Measurements from ENCODE around the gene SEMA6D.

The SEMA6D gene

GRCh38 chr15:47792231-47792630 is 74.9 kb downstream of the SEMA6D start:
- no peak for DNase-seq

GRCh38 chr15:47794252-47794914 is 77.1 kb downstream of the SEMA6D start:
- DNase-seq: no peak

GRCh38 chr15:47795864-47796263 is 78.6 kb downstream of the SEMA6D start:
- no peak for DNase-seq

GRCh38 chr15:47796339-47796738 is 79.0 kb downstream of the SEMA6D start:
- DNase-seq: no peak

- DNase-seq: no peak
Observed at GRCh38 chr15:47796830-47797229, 79.5 kb downstream of the SEMA6D start.

DNA sequence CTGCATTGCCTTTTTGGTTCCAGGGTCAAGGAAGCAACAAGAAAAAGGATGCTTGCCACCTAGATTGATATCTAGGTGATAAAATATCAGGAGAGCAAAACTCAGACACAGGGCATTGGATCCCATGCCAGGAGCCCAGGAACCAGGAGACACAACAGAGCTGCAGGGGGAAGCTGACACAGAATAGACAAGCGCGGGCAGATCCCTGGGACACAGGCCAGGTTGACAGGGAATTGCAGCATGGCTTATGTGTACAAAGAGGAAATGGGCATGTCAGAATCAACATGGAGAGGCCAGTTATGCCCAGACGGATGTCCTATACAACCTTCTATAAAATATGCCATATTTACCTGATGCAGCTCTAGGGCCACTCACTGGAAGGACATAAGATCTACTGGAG is 84.2 kb downstream of the SEMA6D start:
- no peak for DNase-seq

GRCh38 chr15:47802216-47802615 is 84.9 kb downstream of the SEMA6D start:
- no peak for DNase-seq

DNA sequence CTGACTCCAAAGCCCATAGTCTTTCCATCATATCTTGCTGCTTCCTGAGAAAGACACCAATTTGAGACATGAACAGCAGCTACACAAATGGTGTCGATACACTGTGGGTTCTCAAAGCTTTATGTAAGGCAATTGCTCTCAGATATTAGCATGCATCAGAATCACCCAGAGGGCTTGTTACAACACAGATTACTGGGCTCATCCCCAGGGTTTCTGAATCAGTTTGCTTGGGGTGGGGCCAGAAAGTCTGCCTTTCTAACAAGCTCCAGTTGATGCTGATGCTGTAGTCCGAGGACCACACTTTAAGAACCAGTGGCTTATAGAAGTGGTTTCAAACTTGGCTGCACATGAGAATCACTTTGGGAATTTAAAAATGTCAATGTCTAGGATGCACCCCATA is 86.5 kb downstream of the SEMA6D start:
- no peak for DNase-seq

GRCh38 chr15:47804733-47805132 is 87.4 kb downstream of the SEMA6D start:
- DNase-seq: no peak

DNA sequence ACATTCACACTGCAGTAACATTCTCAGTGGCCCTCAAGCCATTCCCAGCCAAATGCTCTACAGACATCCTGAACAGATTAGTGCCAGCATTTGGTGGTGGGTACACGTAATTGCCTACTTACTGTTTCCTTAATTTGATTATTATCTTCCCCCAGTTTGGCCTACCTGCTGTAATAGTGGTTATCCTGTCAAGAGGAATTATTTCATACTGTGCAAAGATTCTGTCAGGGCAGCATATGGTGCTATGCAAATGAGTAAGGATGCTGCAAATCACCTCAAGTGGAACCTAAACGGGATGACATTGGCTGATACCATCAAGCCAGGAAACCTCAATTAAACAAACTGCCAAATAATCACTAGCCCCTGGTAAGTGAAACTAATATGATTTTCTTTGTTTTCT is 88.7 kb downstream of the SEMA6D start:
- no peak for DNase-seq

DNA sequence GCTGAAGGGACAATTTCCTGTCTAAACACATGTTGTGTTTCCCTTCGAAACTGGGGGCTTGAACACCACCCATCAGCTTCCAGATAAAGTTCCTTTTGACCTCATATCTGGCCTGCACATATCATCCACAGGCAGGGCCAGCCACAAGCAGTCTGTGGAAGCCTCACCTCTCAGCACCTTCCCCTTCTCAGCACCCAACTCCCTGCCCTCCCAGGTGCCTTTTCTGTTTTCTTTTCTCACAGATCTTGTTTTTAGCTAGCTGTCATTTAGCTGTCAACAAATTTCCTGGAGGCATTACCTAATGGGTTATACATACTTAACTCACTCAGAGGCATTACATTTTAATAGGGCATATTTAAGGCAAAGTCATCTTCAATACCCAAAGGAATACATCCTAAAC is 93.9 kb downstream of the SEMA6D start:
- DNase-seq: no peak

DNA sequence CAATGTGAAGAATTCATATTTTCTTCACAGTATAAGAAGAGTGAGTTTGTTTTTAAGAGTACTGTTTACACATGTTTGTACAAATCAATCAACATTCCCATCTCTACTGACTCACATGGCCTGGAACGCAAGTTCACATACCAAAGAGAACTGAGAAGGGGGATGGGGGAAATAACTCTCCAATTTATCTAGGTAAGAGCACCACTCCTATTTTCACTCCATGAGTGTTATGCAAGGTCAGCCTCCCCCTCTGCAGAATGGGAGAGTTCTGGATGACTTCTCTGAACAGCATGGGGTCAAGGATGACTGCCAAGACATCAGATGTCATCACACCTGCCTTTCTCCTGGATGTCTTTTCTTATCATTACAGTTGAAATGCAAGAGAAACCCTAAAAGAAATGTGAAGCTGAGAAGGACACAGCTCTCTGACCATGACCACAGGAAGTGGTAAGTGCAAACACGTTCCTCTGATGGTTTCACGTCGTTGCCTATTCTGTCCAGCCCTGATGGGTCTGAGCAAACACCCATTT is 95.2 kb downstream of the SEMA6D start:
- DNase-seq: no peak

- no peak for DNase-seq
Observed at GRCh38 chr15:47813748-47814384, 96.6 kb downstream of the SEMA6D start.

GRCh38 chr15:47814620-47815019 is 97.3 kb downstream of the SEMA6D start:
- DNase-seq: no peak

DNA sequence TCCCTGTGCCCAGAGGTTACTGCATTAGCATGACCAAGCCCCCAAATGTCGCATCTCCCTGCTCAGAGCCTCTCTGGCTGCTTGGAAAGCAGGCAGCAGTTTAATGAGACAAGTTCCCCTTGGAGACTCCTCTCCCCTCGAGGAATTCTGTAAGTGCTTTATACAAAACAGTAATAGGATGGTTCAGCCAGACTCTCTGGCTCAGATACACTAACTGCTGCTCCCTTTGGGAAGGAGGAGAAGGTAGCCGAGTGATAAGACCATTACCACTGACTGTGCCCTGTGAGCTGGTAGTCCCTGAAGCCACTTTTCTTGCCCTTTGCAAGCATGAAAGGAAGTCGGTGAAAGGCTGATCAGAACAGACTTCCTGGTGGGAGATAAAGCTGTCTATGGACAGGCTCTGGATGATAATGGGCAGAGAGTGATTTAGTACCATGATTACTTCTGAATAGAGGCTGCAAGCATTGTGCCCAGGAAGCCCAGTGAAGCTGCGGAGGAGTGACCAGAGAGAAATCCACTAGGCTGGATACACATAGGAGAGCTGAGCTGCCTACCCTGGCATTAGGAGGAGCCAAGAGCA is 100.8 kb downstream of the SEMA6D start:
- DNase-seq: no peak

DNA sequence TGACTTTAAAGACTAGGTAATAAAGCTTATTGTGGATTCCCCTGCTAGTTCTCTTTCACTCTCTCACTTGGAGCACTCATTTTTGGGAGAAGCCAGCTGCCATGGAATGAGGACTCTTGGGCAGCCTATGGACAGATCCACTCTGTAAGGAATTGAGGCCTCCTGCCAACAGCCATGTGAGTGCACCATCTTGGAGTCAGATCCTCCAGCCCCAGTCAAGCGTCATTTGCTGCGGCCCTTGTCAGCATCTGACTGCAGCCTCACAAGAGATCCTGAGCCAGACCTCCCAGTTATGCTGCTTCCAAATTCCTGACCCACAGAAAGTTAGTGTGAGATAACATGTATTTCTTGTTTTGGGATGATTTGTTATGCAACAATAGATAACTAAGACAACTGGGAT is 101.9 kb downstream of the SEMA6D start:
- DNase-seq: no peak

DNA sequence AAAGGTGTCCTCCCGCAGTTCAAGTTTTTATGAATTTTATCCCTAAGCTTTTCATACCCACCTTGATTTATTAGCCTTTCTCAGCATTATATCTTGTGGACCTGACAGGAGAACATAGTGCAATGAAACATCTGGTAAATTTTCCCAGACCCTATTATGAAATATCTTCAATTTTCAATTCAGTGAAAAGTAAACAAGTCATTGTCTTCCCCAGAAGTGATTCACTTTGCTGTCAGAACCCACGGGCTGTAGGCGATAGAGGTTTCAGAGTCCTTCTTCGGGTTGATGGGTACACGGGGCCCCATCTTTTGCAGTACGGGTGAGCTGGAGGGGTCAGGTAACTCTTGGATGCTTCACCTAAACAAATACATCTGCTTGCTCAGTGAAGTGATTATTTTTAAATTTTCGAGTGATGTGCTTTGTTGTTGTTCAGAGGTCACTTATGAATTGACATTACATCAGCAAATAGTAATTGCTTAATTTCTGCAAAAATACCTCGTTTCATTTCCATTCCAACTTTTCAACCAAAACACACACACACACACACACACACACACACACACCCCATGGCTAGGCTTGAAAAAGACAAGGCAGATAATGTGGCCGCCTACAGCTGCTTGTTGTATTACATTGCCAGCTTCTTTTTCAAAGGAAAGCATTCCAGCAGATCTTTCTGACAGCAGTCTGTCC is 102.9 kb downstream of the SEMA6D start:
- no peak for DNase-seq

- DNase-seq: no peak
Observed at GRCh38 chr15:47820747-47821319, 103.5 kb downstream of the SEMA6D start.

GRCh38 chr15:47822048-47822447 is 104.7 kb downstream of the SEMA6D start:
- no peak for DNase-seq

All from inflammatory macrophage (primary cell).